ENCODE data around the gene SERPING1.
A peak's percentile ranks its signal among the peaks of the same experiment; 100 is the strongest.

The SERPING1 gene

DNA sequence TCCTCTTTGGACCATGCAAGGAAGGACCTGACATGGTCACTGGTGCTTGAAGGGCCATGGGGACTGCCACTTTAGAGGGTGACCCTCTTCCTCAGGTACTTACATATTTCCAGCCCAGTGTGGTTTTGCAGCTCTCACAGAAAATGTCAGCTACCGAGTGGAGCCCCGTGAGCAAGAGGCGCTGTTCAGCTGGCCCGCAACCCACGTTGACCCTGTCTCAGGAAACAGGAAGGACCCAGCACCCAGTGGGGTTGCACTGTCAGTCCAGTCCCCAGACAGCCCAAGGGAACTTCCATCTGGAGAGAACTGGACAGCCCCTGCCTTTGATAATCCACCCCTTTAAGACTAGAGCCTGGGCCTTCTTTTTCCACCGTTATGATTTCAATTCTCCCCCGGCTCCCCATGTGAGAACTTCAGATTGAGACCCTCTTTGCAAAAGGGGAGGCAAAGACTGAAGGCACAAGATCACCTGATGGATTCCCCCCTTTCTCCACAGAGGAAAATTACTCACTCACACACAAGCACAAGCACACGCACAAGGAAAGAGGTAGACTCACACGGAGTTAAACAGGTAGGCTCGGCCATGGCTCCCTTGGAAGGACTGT lies 48.8 kb downstream of the SERPING1 start:
- no peak overlapping the region for H3K27ac ChIP-seq (ENCODE audit: poor library complexity, severe bottlenecking)
- no peaks in the 10 kb centered on the region for H3K9me3 ChIP-seq (ENCODE audit: severe bottlenecking)
- no peak for DNase-seq (ENCODE audit: low spot score)
- TF ChIP-seq, protein P1, sequence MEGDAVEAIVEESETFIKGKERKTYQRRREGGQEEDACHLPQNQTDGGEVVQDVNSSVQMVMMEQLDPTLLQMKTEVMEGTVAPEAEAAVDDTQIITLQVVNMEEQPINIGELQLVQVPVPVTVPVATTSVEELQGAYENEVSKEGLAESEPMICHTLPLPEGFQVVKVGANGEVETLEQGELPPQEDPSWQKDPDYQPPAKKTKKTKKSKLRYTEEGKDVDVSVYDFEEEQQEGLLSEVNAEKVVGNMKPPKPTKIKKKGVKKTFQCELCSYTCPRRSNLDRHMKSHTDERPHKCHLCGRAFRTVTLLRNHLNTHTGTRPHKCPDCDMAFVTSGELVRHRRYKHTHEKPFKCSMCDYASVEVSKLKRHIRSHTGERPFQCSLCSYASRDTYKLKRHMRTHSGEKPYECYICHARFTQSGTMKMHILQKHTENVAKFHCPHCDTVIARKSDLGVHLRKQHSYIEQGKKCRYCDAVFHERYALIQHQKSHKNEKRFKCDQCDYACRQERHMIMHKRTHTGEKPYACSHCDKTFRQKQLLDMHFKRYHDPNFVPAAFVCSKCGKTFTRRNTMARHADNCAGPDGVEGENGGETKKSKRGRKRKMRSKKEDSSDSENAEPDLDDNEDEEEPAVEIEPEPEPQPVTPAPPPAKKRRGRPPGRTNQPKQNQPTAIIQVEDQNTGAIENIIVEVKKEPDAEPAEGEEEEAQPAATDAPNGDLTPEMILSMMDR (IDR thresholded peaks at IDR 0.05; ENCODE audit: poor library complexity, severe bottlenecking): no peak
- peaks cover 29% of the 10 kb centered on the region for H3K27me3 ChIP-seq (ENCODE audit: insufficient read depth, poor library complexity, severe bottlenecking)
- H3K4me3 ChIP-seq (ENCODE audit: severe bottlenecking): no peak overlapping the region
- no peak for ATAC-seq (ENCODE audit: low read depth)
- peaks cover 14% of the 10 kb centered on the region for H3K4me1 ChIP-seq (ENCODE audit: insufficient read depth, poor library complexity, severe bottlenecking)
- H3K36me3 ChIP-seq (ENCODE audit: low read depth): no peaks in the 10 kb centered on the region

DNA sequence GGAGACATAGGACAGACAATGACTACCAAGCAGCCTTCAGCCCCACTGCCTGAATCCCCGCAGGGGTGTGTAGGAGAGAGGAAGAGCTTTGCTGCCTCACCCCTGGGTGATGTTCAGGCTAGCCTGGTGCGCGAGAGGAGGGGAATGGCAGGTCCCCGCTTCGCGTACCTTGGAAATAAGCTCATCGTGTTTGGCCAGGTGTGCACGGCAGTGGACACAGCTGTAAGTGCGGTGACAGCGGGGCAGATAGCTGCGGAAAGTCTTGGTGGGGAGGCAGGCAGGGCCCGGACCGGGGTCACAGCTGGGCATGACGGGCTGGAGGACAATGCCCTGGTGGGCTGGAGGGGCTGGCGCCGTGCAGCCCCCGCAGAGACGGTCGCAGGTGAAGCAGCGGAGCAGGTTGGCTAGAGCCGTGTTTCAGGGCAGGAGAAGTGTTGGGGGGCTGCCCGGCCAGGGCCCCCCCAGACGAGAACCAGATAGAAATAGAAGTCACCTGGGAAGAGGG lies 49.4 kb downstream of the SERPING1 start:
- H3K27ac ChIP-seq (ENCODE audit: poor library complexity, severe bottlenecking): no peak overlapping the region

DNA sequence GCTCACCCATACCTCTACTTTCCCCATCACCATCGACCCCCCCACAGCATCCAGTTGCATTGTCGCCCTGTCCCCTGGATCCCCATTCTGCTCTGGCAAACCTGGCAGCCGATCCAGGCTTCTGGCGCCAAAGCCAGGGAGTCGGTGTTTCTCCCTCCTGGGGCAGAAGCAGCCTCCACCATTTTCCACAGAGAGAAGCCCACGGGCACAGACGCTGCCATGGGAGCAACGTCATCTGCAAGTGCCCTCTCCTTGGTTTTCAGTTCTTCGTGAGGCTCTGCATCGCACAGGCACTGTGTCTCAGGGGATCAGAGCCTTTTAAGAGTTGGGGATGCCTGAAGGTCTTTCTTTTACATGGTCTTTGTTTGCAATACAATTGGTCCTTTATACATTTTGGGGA lies 49.9 kb downstream of the SERPING1 start:
- H3K4me3 ChIP-seq (ENCODE audit: severe bottlenecking): no peak overlapping the region

More for the DNA sequence above, 49.4 kb downstream of the SERPING1 start:
- DNase-seq (ENCODE audit: low spot score): no peak
- H3K4me1 ChIP-seq (ENCODE audit: insufficient read depth, poor library complexity, severe bottlenecking): peaks cover 14% of the 10 kb centered on the region
- no peaks in the 10 kb centered on the region for H3K9me3 ChIP-seq (ENCODE audit: severe bottlenecking)
- H3K27me3 ChIP-seq (ENCODE audit: insufficient read depth, poor library complexity, severe bottlenecking): peaks cover 29% of the 10 kb centered on the region
- H3K4me3 ChIP-seq (ENCODE audit: severe bottlenecking): no peak overlapping the region
- TF ChIP-seq, protein P1 (IDR thresholded peaks at IDR 0.05; ENCODE audit: poor library complexity, severe bottlenecking): no peak
- H3K36me3 ChIP-seq (ENCODE audit: low read depth): no peaks in the 10 kb centered on the region
- peak; percentile 7; the same call in 2 of the 3 replicates for ATAC-seq (ENCODE audit: low read depth)

DNA sequence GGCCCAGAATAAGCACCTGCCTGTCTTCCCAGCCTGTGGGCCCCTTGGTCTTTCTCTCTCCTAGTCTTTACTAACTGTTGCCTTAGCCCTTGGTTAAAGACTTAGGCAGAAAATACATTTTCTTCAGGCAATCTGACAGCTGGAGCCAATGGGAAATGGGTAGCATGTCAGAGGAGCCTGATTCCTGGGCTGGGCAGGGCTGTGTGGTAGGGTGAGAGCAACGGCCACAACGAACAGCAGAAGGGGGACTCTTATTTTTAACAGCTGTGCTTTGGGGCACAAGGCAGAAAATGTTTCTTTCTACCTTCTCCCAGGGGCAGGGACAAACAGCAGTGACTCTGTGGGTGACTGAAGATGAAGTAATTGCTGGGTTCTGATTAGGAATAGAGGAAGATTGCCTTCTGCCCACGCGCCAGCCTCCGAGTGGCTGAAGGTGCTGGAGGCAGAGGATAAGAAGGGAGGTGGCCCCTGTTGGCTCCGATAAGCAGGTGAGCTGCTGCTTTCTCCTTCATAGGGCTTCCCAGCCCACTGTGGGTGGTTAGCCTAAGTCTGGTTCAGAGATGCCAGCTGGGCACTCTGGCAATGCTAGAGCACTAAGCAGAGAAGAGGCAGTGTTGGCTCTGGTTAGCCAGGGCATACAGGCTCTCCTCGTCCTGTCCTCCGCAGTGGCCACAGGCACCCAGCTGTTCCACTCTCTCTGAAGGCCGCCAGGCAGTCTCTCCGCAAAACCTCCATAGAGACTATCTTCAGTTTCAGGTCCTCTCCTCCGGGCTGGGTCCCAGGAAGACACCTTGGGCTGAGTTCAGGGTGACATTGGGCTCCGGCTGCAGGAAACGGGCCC lies 50.7 kb downstream of the SERPING1 start:
- peaks cover 14% of the 10 kb centered on the region for H3K4me1 ChIP-seq (ENCODE audit: insufficient read depth, poor library complexity, severe bottlenecking)

More for the DNA sequence above, 49.9 kb downstream of the SERPING1 start:
- DNase-seq (ENCODE audit: low spot score) (no peak), ATAC-seq (ENCODE audit: low read depth) (no peak)
- Histone ChIP-seq H3K9me3 (ENCODE audit: severe bottlenecking) (no peaks in the 10 kb centered on the region), H3K27me3 (ENCODE audit: insufficient read depth, poor library complexity, severe bottlenecking) (peaks cover 29% of the 10 kb centered on the region), H3K4me1 (ENCODE audit: insufficient read depth, poor library complexity, severe bottlenecking) (peaks cover 14% of the 10 kb centered on the region), H3K36me3 (ENCODE audit: low read depth) (no peaks in the 10 kb centered on the region), H3K27ac (ENCODE audit: poor library complexity, severe bottlenecking) (no peak overlapping the region)
- TF ChIP-seq, protein P1 (IDR thresholded peaks at IDR 0.05; ENCODE audit: poor library complexity, severe bottlenecking): no peak

More for the DNA sequence above, 50.7 kb downstream of the SERPING1 start:
- Histone ChIP-seq H3K36me3 (ENCODE audit: low read depth) (no peaks in the 10 kb centered on the region), H3K27me3 (ENCODE audit: insufficient read depth, poor library complexity, severe bottlenecking) (peaks cover 29% of the 10 kb centered on the region), H3K4me3 (ENCODE audit: severe bottlenecking) (no peak overlapping the region), H3K27ac (ENCODE audit: poor library complexity, severe bottlenecking) (no peak overlapping the region), H3K9me3 (ENCODE audit: severe bottlenecking) (no peaks in the 10 kb centered on the region)
- no peak for DNase-seq (ENCODE audit: low spot score)
- ATAC-seq (ENCODE audit: low read depth): peak; percentile 20; the same call in 2 of the 3 replicates
- TF ChIP-seq, protein P1 (IDR thresholded peaks at IDR 0.05; ENCODE audit: poor library complexity, severe bottlenecking): no peak

All from RWPE2 (cell line).